Activated T-cell treated with anti-CD3 and anti-CD28 coated beads, Interleukin-2, amount 50 U/mL, for 48 hours (primary cell): ENCODE results near the gene NKX2-2.
A peak's percentile ranks its signal among the peaks of the same experiment; 100 is the strongest.

Experiments used
- DNase-seq, 2 experiments: peaks; one replicate each; pipeline ENCODE4 v3.0.0-alpha.2; 2020

NKX2-2 gene

DNA sequence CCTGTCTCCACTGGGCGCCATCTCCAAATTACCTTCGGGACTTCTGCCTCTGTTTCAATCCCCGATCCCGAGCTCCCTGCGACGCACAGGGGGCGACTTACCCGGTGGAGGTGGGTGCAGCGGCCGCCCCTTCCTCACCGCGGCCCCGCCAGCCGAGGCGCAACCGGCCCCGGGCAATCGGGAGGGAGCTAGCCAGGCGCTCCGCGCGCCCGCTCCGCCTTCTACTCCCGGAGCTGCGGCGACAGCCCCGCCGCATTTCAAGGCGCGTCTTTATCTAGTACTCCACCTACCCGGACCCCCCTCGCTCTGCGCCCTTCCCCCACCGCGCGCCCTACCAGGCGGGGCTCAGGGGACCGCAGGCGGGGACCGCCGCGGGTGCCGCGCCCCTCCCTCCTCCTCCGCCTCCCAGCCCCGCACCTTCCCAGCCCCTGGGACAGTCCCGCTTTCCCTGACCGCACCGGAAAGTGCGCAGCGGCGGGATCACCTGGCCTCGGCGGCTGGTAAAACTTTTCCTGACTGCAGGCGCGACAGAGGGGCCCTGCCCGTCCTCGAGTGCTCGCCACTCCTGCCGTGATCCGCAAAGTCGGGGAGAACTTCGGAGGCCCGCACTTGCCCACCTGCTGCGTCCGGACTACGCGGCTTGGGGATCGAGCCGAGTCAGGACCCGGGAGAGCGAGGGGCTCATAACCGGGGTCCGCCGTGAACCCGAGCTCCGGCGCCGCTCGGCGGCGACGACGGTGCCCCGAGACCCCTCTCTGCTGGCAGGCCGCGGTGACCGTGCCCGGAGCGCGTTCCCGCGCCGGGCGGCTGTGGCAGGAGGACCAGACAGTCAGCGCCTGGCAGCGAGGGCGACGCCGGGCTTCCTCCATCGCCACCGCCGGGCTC, 8.0 kb upstream of the NKX2-2 start:
- peak; percentile 32 to 39 for DNase-seq

DNA sequence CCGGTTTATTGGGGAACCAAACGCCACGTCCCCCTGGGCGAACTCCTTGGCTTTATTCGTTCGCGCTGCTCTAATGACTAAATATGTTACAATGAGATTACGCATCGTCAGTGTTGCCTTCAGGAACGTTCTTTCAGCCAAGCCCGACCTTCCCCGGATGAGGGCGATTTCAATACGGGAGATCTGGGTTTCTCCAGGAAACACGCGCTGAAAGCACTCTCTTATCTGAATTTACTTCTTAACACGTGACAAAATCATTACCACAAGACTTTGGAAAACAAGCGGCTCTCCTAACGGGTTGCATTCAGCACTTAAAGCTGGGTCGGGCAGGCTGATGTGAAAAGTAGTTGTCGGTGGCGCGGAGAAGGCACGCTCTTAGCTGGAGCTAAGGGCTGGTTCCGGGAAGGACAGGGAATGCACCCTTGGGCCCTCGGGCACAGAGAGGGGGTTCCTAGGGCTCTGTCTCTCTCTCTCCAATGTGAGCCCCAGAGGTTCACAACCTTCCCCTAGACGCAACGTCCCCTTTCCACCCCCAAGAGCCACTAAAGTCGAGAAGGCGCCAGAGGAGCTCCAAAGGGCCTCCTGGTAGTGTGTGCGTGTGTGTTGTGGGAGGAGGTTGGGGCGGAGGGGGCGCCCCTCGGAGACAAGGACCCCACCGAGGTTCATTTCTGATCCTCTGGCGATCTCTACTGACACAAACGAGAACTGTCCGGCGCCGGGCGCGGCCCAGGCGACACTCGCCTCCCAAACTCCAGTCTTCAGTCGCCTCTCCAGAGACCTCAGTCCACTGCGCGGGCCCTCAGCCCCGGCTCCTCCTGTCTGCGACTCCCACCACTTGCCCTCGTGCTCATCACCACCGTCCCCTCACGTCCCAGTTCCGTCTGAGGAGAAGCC, 7.1 kb upstream of the NKX2-2 start:
- DNase-seq, result peak; percentile 44 to 48

DNA sequence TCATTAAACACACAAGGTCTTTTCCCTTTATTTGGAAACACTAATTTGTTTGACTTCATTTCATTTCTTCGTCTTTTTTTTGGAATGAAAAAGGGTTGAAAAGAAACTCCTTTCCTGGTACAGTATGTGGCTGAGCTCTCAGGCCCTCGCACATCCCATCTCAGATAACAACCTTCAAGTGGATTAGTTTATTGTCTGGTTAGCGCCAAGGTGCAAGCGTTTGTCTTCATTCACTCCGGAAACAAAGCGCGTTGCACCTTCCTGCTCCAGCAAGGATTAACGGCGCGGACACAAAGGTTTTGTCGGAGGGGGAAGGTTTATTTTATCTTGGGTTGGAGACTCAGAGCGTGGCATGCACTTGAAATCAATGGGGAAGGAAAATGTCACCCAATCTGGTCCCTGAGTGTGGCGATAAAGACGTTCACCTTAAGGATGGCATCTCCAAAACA, 5.3 kb upstream of the NKX2-2 start:
- no peak for DNase-seq

DNA sequence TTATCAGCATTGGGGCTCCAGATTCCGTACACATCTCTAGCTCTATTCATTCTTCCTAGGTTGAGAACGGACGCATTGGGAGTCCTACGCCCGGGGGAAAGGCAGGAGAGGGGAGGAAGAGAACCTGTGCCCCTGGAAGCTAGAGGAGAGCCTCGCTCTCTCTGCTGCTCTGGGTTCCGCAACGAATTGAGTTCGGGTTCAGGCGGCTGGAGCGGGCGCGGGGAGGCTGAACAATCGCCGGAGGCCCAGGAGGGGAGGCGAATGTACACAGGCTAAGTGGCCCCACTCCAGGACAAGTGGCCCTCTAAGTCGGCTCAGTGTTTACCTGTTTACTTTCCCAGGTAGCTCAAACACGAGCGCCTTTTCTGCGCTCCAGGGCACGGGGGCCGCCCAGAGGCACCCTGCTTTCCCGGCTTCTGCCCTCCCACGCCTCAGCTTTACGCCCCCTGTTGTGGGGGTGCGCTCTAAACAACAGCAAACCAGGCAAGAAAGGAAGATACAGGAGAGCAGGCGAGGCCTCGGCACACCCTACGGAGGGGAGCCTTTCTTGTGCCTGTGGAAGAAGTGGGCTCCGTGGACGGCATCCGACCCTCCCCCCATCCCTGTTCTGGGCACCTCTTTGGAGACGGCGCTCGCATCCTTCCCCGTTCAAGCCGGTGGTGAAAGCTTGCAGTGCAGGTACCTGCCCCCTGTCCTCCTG, 4.6 kb upstream of the NKX2-2 start:
- no peak for DNase-seq

DNA sequence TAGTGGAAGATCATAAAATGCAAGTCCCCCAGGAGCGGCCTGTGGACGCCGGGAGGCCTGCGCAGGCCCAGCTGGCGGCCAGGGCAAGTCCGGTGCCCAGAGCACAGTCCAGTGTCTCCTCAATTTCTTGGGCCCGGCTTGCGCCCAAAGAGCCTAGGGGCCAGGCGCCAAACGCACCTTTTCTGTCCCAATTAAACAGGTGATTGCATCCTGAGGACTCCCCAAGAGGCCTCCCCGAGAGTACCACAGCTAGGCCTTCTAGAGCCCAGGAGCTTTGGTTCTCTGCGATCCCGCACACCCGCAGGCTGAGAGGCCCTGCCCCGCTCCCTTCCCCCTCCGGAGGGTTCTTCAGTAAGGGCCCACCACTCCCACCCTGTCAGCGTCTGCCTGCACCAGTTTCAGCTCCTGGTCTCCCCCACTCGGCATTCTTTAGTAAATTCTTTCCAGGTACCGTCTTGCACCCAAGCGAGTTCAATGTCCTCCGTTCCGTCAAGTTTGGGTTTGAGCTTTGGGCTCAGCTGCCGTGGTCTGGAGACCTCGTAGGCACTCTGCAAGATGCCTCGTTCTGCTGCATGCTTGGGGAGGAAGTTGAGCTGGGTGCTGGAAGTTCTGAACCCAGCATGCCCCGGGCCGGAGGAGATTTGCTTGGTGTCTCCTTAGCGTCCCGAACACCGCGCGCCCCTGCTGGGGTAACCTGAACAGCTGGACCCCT, 3.9 kb upstream of the NKX2-2 start:
- DNase-seq, result peak in 1 of 2 experiments; percentile 31

DNA sequence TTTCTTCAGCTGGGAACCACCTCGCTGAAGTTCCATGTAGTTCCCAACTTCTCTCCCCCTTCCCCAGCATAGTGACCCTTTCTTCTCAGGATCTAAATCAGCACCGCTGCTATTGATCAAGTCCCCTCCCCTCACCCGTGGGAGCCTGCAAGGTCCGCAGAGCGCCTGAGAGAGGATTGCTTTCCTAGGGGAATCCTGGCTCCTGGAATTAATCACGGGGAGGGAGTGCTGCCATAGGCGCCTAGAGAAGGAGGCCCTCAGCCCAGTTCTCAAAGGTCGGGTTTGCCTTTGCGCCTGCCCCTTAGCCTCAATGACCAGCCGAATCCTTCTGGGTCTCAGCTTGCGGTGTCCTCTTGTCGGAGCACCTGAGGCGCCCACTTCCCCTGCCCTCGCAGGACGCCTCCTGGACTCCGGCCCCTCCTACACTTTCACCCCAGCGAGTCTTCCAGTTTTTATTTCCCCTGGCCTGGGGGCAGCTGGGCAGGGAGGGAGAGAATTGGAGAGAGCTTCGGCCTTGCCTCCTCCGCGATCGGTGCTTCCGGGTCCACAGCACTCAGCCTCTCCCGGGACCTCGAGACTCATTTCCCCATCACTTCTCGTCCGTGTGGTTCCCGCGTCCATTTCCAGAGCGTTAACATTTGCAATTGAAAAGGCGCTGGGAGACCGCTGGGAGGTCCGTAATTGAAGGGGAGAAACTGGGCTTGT, 3.1 kb upstream of the NKX2-2 start:
- no peak for DNase-seq

DNA sequence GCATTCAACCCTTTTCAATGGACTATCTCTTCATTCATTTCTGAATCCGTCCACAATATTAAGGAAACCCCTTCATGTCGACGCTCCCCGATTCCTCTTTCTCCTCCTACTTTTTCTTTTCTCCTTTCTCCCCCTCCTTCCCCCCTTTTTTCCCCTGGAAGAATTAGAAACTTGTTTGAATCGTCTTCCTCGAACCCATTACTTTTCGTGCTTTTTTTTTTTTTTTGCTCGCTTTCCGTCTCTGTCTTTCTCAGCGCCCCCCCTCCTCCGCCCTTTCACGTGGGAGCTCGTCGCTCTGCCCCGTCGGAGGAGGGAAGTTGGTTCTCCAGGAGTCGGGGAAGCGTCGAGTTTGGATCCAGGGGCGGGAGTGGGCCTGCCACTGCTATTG, 2.3 kb upstream of the NKX2-2 start:
- DNase-seq, result no peak

DNA sequence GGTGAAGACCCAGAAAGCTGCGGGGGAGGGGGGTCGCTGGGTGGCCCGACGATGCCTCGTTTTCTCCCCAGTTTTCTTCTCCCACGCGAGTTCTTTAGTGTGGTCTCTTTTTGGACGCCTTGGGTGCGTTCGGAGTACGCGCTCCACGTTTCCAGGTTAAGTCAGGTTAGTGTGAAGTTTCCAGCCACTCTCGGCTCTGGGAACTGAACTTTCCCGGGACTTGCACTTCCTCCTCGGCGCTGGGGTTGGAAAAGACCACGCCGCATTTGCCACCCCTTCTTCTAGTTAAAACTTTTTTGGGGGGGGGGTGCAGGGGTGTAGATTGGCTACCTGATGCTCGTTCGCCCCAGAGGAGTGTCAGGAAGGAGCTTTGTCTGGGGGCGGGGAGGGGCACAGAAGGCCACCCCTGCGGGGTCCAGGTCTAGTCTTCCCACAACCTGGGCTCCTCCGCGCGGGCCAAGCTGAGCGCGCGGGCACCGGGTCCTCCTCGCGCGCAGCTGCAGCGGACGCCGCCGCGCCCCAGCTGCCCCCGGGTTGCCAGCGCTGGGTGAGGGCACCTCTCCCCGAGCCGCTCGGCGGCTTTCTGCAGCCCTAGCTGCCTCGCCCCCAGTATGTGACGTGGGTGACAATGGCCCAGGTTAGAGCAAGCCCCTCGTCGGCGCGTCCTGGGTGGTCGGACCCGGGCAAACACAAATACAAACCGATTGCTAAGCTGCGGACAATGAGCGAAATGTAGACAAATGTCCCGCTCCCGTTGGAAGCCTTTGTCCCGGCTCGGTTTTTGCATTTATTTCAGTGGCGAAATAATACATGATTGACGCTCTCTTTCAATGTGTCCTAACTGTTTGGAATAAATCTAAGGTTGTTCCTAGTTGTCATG, 1.7 kb upstream of the NKX2-2 start:
- peak in 1 of 2 experiments; percentile 33 for DNase-seq

DNA sequence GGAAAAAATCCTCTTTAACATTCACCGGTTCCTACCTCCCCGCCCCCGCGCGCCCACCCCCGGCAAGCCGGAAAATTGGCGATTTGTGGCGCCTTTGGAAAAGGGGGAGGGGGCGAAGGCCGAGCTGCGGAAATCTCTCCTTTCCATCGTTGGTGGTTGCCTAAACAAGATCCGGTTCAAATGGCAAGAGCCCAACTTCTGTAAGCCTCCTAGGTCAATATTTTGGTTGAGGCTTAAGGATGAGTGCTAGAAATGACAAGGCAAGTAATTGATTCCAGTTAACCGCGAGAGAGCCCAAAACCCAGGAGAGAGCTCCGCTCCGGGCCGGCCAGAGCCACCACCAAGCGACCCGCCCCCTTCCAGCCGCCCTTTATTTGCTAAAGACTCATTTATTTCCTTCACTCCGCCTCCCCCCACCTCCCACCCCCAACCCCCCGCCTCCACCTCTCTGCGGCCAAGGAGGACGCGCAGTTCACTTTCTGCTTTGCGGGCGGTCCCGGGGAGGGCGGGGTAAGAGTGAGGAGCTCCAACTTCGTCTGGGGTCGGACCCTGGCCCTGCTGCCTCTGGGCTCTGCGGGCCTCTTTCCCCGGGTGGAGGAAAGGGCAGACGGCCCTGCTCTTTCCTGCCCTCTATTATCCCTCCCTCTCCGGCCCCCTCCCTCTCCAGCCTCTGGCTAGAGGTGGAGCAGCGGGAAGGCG, 838 bp upstream of the NKX2-2 start:
- DNase-seq, result no peak

DNA sequence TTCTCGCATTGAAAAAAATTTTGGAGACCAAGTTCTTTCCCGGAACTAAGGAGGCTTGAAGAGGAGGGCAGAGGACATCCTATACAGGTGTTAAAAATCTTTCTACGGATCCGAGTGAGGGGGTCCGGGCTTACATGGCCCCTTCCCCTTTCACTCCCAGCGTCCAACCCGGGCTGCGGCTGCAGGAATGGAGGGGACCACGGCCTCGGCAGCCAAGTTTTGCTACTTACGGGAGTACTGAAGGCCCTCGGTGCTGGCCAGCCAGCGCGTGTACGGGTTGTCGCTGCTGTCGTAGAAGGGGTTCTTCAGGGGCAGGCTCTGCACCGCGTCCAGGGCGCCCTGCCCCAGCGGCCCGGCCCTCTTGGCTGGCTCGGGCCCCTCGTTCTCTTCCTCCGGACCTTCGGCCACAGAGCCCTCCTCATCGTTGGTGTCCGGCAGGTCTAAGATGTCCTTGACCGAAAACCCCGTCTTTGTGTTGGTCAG, 642 bp downstream of the NKX2-2 start:
- peak; percentile 38 to 46 for DNase-seq

DNA sequence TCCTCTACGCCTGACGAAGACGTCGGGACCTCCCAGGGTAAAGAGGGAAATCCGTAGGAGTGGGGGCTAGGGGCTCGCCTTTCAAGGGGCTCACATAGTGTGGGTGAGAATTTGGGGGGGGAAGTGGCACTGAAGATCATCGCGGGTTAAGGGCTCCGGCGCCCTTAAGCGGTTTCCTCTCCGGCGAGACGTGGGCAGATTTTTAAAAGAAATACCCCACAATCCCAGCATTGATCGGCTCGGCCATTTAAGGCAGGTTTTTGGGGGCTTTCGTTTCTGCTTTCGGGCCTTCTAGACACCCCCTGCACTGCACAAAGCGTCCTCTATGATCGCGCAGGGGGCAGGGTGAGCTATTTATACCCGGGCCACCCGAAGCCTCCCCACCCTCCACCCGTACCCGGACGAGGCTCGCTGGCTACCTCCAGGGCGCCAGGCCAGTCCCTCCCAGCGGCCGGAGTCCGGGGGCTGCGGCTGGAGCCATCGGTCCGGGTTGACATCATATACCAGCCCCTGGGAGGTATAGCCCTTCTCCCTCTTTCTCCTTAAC, 1.2 kb downstream of the NKX2-2 start:
- DNase-seq, result peak in 1 of 2 experiments; percentile 41

DNA sequence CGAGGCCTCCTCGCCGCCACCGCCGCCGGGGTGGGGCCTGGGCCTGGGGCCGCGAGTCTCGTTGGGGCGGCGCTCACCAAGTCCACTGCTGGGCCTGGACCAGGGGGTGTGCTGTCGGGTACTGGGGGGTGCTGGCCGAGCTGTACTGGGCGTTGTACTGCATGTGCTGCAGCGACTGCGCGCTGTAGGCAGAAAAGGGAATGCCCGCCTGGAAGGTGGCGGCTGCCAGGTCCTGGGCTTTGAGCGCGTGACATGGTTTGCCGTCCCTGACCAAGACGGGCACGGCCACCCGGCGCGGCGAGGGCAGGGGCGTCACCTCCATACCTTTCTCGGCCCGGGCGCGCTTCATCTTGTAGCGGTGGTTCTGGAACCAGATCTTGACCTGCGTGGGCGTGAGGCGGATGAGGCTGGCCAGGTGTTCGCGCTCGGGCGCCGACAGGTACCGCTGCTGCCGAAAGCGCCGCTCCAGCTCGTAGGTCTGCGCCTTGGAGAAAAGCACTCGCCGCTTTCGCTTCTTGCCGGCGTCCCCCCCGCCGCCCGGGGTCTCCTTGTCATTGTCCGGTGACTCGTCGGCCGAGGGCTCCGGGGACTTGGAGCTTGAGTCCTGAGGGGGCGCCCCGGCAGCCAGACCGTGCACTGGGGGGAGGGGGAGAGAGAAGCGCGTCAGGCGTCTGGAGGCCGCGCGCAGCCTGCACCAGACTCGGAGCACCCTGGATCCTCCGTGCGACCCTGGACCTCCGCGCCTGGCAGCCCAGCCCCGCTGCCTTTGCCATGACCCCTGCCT, 1.8 kb downstream of the NKX2-2 start:
- DNase-seq, result peak; percentile 42 to 49

DNA sequence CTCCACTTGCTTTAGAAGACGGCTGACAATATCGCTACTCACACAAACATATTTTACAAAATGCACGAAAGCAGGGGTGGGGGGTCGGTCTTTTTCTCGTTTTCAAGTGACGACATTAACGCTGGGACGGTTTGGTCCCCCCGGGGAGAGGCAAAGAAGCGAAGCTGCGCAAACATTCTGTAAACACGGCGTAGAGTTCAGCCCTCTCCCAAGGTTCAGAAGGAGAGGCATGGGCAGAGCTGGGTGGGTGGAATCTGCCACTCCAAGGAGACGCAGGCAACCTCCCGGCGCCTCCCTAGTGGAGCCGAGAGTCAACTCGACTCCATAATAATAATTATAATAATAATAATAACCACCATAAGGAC, 2.4 kb downstream of the NKX2-2 start:
- DNase-seq, result peak in 1 of 2 experiments; percentile 32

DNA sequence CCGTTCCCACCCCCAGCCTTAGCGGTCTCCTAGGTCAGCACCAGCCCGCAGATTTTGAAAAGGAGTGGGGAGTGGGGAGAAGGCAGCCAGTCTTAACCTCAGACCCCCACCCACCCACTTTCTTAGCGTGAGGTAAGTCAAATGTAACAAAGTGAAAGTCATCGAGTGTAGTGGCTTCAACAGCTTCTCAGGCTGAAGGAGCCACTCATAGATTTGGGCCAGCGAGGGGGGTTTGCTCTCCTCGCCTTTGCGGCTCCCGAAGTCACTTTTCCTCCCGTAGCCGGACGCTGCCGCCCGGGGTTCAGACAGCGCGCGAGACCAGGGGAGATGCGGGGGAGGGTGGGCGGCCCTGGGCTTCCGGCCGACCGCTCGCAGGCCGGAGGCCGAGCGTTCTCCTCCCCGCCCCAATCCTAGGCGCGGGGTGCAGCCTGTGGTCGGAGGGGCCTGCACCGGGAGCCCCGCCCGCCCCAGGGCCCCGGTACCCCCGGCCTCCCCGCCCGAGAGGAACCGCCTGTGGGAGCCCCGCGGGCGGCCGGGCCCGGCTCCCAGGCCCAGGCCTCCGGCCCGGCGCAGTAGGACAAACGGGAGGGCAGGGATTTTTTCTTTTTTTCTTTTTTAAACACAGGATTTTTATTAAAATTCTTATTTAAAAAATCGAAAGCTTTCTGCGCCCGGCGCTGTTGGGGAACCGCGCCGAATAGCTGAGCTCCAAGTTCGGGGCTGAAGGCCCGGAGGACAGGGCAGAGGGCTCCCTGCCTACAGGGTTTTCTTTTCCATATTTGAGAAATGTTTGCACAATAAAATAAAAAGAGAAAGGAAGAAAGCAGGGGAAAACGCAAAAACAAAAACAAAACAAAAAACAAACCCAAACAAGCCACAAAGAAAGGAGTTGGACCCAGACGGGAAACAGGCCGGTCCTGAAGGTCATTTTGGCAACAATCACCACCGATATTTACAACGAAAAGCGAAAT, 3.2 kb downstream of the NKX2-2 start:
- peak; percentile 31 to 38 for DNase-seq

DNA sequence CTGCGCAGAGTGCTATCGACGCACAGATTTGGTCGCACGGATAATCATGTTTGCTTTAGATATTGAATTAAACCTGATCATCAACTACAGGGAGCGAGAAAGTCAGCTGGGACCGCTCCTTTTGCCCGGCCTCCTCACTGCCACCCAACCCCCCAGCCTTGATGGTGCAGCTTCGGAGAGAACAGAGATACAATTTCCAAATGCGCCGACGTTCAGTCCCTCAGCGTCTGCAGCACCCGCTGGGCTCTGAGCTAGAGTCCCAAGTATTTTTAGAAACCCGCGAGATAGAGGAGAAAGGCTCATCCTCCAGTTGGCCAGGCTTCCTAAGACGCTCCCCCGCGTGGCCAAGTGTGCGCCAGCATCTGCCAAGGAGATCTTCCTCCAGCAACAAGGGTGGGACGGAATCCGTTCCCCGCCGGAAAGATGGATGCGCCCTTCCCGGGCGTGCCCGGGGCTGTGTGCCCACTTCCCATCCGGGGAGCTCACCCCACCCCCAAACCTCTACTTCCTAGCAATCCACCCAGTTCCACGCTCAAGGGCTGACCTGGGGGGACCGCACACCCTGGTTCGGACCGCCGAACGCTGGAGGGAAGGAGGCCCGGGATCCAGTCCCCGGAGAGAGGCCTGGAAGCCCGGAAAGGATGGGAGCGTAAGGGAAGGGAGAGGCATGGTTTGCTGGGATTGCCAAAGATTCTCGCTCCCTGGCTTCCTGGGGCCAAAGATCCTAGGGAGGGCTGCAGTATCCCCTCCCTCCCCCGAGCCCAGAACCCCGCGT, 4.1 kb downstream of the NKX2-2 start:
- peak; percentile 45 to 47 for DNase-seq

DNA sequence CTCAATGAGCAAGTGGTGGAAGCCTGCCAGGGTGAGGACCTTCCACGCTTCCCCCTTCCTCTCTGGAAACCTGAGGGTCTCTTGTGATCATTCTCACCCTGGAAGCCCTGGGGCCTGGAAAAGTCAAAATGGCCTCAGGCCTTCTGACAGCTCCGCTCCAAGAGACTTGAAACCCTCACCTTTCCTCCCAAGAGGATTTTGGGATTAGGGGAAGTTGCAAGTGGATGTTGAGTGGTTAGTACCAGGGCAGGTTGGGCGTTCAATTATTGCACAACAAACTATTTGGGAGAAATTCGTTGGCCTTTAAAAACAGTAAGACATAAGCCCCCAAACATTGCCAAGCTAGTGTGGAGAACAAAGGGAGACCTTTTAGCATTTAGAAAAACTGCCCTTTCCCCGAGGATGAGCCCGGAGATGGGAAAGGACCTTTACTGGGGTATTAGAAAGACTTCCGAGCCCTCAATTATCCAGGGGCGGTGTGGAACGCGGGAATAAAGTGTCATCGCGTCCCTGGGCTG, 4.7 kb downstream of the NKX2-2 start:
- no peak for DNase-seq
